Esophagus (tissue), 2 donors: Measurements from ENCODE around the gene IL17C. TPM values are rescaled to one million over a fixed set of nuclear protein-coding genes. Genes with fewer than 3 reads are reported as not detected.

Experiments
- H3K27ac ChIP-seq, 2 donors: one replicate each; pipeline ENCODE4 v1.5.1; 2013; ENCODE audit warnings: low read depth in 2 of 2, mild to moderate bottlenecking in 2 of 2, inconsistent platforms in 1 of 2, low read length in 1 of 2, moderate library complexity in 1 of 2
- H3K27me3 ChIP-seq, 2 donors: one replicate each; pipeline ENCODE4 v1.6.1; 2013; ENCODE audit warnings: low read length in 2 of 2, control low read depth in 1 of 2, mild to moderate bottlenecking in 1 of 2; ENCODE audit not compliant: insufficient read depth in 2 of 2, control insufficient read depth in 1 of 2
- H3K36me3 ChIP-seq, 2 donors: one replicate each; pipeline ENCODE4 v1.6.1; 2013; ENCODE audit warnings: low read length in 1 of 2; ENCODE audit not compliant: control insufficient read depth in 2 of 2, insufficient read depth in 2 of 2
- H3K4me1 ChIP-seq, 2 donors: one replicate each; pipeline ENCODE4 v1.6.1; 2013; ENCODE audit warnings: low read length in 1 of 2; ENCODE audit not compliant: control insufficient read depth in 2 of 2, insufficient read depth in 2 of 2
- H3K4me3 ChIP-seq, 2 donors: one replicate each; pipeline ENCODE4 v1.5.1; 2013; ENCODE audit warnings: low read length in 2 of 2, mild to moderate bottlenecking in 2 of 2, low read depth in 1 of 2, moderate library complexity in 1 of 2
- H3K9me3 ChIP-seq, 2 donors: one replicate each; pipeline ENCODE4 v1.6.1; 2013; ENCODE audit warnings: mild to moderate bottlenecking in 2 of 2, low read depth in 1 of 2, low read length in 1 of 2, moderate library complexity in 1 of 2; ENCODE audit not compliant: control insufficient read depth in 2 of 2, insufficient read depth in 1 of 2
- WGBS, 2 donors: extraction: QIAGEN DNeasy Blood & Tissue Kit; methylation state at CpG; one replicate each; pipeline ENCODE4 v1.1.7; 2013; 5-methylcytosine and 5-hydroxymethylcytosine counted together
- polyA plus RNA-seq, 2 donors: library from polyadenylated mRNA; stranded (reverse); fragments of 200-250 nt; gene quantifications; one replicate each; pipeline ENCODE4 v1.2.3, GENCODE V29; 2013
- donor health status: healthy with polysubstance abuse.
- donor health status: Bipolar disorder and iron deficiency.

IL17C gene
- polyA plus RNA-seq, 2 donors, result 0.07 to 0.59 TPM

GRCh38 chr16:88647178-88648070 lies 9.1 kb downstream of the IL17C start:
- H3K27me3 ChIP-seq, result no peaks in the 10 kb centered on the region
- peaks cover 7 to 17% of the 10 kb centered on the region in 2 donors for H3K4me1 ChIP-seq
- 88% methylated on average over 18 to 22 of the region's 22 CpGs for WGBS, 2 donors
- H3K4me3 ChIP-seq, result no peak overlapping the region
- no peak overlapping the region for H3K27ac ChIP-seq
- H3K36me3 ChIP-seq, result peaks cover 0 to 9% of the 10 kb centered on the region in 2 donors
- H3K9me3 ChIP-seq, result no peaks in the 10 kb centered on the region

DNA sequence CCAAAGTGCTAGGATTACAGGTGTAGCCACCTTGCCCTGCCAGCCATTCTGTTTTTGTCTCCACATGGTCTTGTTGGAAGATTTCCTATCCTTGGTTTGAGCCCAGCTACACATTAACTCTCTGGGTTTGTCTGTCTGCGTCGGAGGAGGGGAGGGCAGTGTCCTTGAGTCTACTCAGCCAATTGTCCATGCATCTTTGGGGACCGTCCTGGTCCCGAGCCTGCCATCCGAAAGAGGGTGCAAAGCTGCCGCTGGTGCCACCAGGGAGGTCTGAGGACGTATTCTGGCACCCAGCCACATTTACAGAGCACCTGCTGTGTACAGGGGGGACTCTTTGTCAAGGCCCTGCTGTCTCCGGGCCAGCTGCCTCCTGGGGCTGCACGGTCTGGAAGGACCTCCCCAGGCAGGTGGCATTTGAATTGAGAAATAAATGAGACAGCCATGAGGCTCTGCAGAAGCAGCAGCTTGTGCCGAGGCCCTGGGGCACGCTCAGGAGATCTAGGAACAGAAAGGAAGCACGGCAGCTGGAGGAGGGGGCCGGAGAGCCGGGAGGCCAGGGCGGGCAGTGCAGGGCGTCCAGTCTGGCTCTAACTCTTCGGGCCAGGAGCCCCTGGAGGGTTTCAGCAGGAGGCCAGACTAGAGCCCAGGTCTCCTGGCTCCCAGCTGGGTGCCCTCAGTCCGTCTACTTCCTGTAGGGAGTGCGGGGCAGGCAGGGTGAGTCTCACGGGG lies 11.0 kb downstream of the IL17C start:
- Histone ChIP-seq H3K4me1 (peaks cover 7 to 17% of the 10 kb centered on the region in 2 donors), H3K27me3 (no peaks in the 10 kb centered on the region), H3K27ac (peak overlapping the region in 1 of 2 donors; percentile 20), H3K4me3 (peak overlapping the region in 1 of 2 donors; percentile 59), H3K9me3 (no peaks in the 10 kb centered on the region), H3K36me3 (peaks cover 0 to 23% of the 10 kb centered on the region in 2 donors)
- 71 to 83% methylated on average over 20 of the region's 20 CpGs for WGBS, 2 donors

DNA sequence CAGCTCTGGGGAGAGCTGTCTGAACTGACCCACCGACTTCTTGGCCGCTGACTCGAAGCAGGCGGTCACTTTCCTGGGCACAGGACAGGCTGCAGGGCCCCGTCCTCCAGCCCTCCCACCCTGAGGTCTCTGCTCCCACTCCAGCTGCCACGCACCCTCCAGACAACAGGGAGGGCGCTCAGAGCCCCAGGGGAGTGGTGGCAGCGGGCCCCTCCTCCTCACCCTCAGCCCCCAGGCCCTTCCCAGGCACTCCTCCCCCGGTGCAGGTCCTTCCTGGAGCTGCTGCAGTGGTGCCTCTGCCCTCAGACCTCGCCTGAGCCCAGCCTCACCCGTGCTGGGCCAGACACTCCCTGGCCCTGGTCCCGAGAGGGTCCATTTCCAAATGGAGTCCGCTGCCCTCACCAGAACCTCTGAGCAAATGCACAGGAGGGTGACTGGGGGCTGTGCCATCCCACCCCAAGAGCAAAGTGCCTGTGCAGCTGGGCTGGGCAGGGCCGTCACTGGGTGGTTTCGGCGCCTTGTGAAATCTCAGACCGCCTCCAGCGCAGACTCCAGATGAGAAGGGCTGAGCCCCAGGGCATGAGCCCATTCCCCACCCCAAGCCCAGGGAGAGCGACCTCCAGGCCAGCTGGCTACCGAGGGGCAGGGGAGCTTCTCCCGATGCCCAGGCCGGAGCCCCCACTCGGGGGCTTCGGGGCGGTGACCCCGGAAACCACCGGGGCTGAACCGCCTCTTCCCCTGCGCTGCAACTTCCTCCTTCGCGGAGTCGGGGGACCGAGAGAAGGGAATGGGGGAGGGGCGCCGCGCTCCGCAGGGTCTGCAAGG lies 11.8 kb downstream of the IL17C start:
- WGBS, 2 donors, result 12 to 21% methylated on average over 29 to 37 of the region's 37 CpGs
- H3K4me1 ChIP-seq, result peaks cover 7 to 17% of the 10 kb centered on the region in 2 donors
- H3K9me3 ChIP-seq, result no peaks in the 10 kb centered on the region
- H3K36me3 ChIP-seq, result peaks cover 0 to 31% of the 10 kb centered on the region in 2 donors
- H3K27me3 ChIP-seq, result no peaks in the 10 kb centered on the region
- peak overlapping the region; percentile 59 to 62 for H3K4me3 ChIP-seq
- peak overlapping the region; percentile 29 to 71 for H3K27ac ChIP-seq

GRCh38 chr16:88650749-88651275 lies 12.4 kb downstream of the IL17C start, which contains the start of gene CYBA:
Gene CYBA (minus strand): TSS chr16:88651053. CDS start chr16:88651013, 40 bp downstream.
- H3K4me1 ChIP-seq, result peaks cover 7 to 17% of the 10 kb centered on the region in 2 donors
- peaks cover 2 to 38% of the 10 kb centered on the region in 2 donors for H3K36me3 ChIP-seq
- H3K9me3 ChIP-seq, result no peaks in the 10 kb centered on the region
- peak within 1 kb of the TSS; percentile 61 to 71 for H3K27ac ChIP-seq
- WGBS, 2 donors, result 1% methylated on average over 41 of the region's 41 CpGs
- H3K27me3 ChIP-seq, result no peaks in the 10 kb centered on the region
- H3K4me3 ChIP-seq, result peak within 1 kb of the TSS; percentile 59 to 62

DNA sequence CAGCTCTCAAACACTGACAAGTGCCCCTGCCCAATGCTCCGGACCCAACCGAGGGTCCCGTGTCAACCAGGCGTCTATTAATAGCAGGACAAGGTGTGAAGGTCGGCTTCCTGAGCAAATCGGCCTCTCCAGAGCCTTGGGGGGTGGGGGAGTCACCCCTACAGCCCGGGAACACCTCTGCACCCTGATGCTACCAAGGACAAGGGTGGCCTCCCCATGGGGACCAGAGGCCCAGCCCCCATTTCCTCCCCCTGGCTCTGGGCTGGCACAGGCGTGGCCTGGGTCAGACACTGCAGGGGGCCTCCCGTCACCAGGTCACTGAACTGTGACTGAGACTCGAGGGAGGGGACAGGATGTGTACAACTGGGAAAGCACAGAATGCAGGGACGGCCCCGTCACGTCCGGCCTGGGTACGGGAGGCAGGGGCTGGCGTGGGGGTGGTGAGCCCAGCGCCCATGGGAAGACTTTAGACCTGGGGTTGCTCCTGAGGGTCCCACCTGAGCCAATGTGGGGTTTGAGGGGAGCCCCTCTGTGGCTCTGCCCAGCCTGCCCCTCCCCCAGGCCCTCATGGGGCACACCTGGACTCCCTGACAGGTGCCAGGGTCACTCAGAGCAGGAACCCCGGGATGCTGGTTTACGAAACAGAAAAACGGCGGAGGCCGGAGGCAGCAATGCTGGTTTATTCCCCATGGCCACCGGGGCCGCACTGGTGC lies 13.1 kb downstream of the IL17C start:
- no peaks in the 10 kb centered on the region for H3K27me3 ChIP-seq
- peak overlapping the region; percentile 54 to 61 for H3K27ac ChIP-seq
- H3K4me1 ChIP-seq, result peaks cover 7 to 17% of the 10 kb centered on the region in 2 donors
- 42 to 44% methylated on average over 24 of the region's 24 CpGs for WGBS, 2 donors
- peak overlapping the region; percentile 59 to 62 for H3K4me3 ChIP-seq
- H3K9me3 ChIP-seq, result no peaks in the 10 kb centered on the region
- peaks cover 7 to 44% of the 10 kb centered on the region in 2 donors for H3K36me3 ChIP-seq

DNA sequence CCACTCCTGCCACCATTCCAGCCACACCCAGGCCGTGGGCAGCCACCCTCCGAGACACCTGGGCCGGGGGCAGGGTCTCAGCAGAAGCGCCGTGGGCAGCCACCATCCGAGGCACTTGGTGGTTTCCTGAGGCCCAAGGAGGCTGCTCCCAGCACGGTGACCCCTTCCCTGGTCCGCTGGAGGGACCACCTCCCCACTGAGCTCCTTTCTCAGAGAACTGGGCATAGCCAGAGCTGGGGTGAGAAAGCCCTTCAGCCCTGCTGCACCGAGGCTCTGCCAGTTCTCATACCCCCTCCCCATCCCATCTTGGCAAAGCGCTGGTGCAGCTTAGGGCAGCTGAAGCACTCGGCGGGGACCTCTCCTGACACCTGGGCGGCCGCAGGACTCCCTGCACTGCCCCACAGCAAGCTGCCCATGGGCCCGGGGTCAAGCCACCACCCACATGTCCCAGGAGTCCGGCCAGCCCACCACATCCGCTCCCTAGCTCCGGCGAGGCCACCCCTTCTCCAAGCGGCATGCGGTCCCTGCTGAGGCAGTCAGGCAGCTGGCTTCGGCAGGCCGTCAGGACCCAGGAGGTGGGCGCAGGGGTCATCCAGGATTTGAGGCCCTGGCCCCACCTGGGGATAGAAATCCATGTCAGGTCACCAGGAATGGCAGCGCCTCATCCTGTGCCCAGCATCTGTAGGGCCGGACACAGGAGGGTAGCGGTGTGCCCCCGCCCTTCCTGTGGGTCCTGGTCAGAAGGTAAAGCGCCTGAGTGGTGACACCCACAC lies 13.8 kb downstream of the IL17C start:
- H3K9me3 ChIP-seq, result no peaks in the 10 kb centered on the region
- peaks cover 7 to 46% of the 10 kb centered on the region in 2 donors for H3K36me3 ChIP-seq
- peak overlapping the region; percentile 18 to 59 for H3K27ac ChIP-seq
- 86 to 91% methylated on average over 29 of the region's 29 CpGs for WGBS, 2 donors
- peaks cover 7 to 17% of the 10 kb centered on the region in 2 donors for H3K4me1 ChIP-seq
- H3K4me3 ChIP-seq, result no peak overlapping the region
- H3K27me3 ChIP-seq, result no peaks in the 10 kb centered on the region

GRCh38 chr16:88652762-88653063 lies 14.3 kb downstream of the IL17C start:
- 91 to 94% methylated on average over 8 of the region's 8 CpGs for WGBS, 2 donors
- Histone ChIP-seq H3K27me3 (no peaks in the 10 kb centered on the region), H3K36me3 (peaks cover 7 to 51% of the 10 kb centered on the region in 2 donors), H3K27ac (no peak overlapping the region), H3K4me3 (no peak overlapping the region), H3K4me1 (peaks cover 7 to 17% of the 10 kb centered on the region in 2 donors), H3K9me3 (no peaks in the 10 kb centered on the region)

- Histone ChIP-seq H3K27me3 (no peaks in the 10 kb centered on the region), H3K4me3 (no peak overlapping the region), H3K4me1 (peaks cover 7 to 14% of the 10 kb centered on the region in 2 donors), H3K36me3 (peaks cover 7 to 55% of the 10 kb centered on the region in 2 donors), H3K27ac (no peak overlapping the region), H3K9me3 (no peaks in the 10 kb centered on the region)
- WGBS, 2 donors, result 84 to 86% methylated on average over 13 of the region's 13 CpGs
Observed at GRCh38 chr16:88653101-88653500, 14.7 kb downstream of the IL17C start.
